Liver (tissue), 9 donors: ENCODE measurements around the gene NFXL1. TPM values are rescaled to one million over a fixed set of nuclear protein-coding genes. Genes with fewer than 3 reads are reported as not detected.

Source experiments
- DNase-seq: peaks from one replicate; pipeline ENCODE4 v3.0.0-alpha.2; 2017; ENCODE audit warnings: low spot score
- H3K27ac ChIP-seq, 2 donors: one replicate each; pipeline ENCODE4 v1.7.0; 2013; ENCODE audit warnings: inconsistent platforms in 2 of 2, low read length in 2 of 2, control low read depth in 1 of 2, low read depth in 1 of 2, mild to moderate bottlenecking in 1 of 2
- H3K27me3 ChIP-seq, 4 donors: one replicate each; pipeline versions ENCODE4 v1.6.1 to v1.7.0; 2013; ENCODE audit warnings: low read length in 3 of 4, inconsistent platforms in 1 of 4, mild to moderate bottlenecking in 1 of 4, moderate library complexity in 1 of 4; ENCODE audit not compliant: control insufficient read depth in 4 of 4, insufficient read depth in 4 of 4
- H3K36me3 ChIP-seq, 4 donors: one replicate each; pipeline versions ENCODE4 v1.6.1 to v1.7.0; 2013; ENCODE audit warnings: low read length in 3 of 4, mild to moderate bottlenecking in 3 of 4, low read depth in 1 of 4, moderate library complexity in 1 of 4; ENCODE audit not compliant: control insufficient read depth in 4 of 4, insufficient read depth in 3 of 4
- H3K4me1 ChIP-seq, 4 donors: one replicate each; pipeline versions ENCODE4 v1.6.1 to v1.7.0; 2013; ENCODE audit warnings: low read length in 3 of 4, mild to moderate bottlenecking in 3 of 4, moderate library complexity in 1 of 4; ENCODE audit not compliant: control insufficient read depth in 4 of 4, insufficient read depth in 4 of 4
- H3K4me3 ChIP-seq, 3 donors: one replicate each; pipeline versions ENCODE4 v1.6.1 to v1.7.0; 2013; ENCODE audit warnings: low read length in 3 of 3, control low read depth in 1 of 3, low read depth in 1 of 3, mild to moderate bottlenecking in 1 of 3
- H3K9ac ChIP-seq, 2 donors: one replicate each; pipeline ENCODE4 v1.7.0; 2013; ENCODE audit warnings: low read length in 2 of 2, mild to moderate bottlenecking in 2 of 2, moderate library complexity in 2 of 2, control low read depth in 1 of 2, low read depth in 1 of 2
- H3K9me3 ChIP-seq, 4 donors: one replicate each; pipeline versions ENCODE4 v1.6.1 to v1.7.0; 2013; ENCODE audit warnings: low read length in 3 of 4; ENCODE audit not compliant: control insufficient read depth in 4 of 4
- EGR1 ChIP-seq, 2 donors: IDR thresholded peaks; 2 replicates each; pipeline ENCODE4 v1.6.1; 2016 to 2018; ENCODE audit warnings: antibody characterized with exemption in 2 of 2, low read depth in 2 of 2
- FOXA1 ChIP-seq: IDR thresholded peaks from 2 replicates; pipeline ENCODE4 v1.6.1; 2016; ENCODE audit warnings: antibody characterized with exemption
- FOXA2 ChIP-seq: IDR thresholded peaks from 2 replicates; pipeline ENCODE4 v1.6.1; 2016; ENCODE audit warnings: antibody characterized with exemption
- HNF4A ChIP-seq, 2 donors: conservative IDR thresholded peaks; 2 replicates each; pipeline ENCODE4 v1.6.1; 2016; ENCODE audit warnings: antibody characterized with exemption in 2 of 2, mild to moderate bottlenecking in 2 of 2
- HNF4G ChIP-seq: IDR thresholded peaks from 2 replicates; pipeline ENCODE4 v1.6.1; 2016; ENCODE audit warnings: antibody characterized with exemption
- JUND ChIP-seq, 2 donors: IDR thresholded peaks; 2 replicates each; pipeline ENCODE4 v1.6.1; 2016; ENCODE audit warnings: antibody characterized with exemption in 2 of 2
- NR2F2 ChIP-seq: IDR thresholded peaks from 2 replicates; pipeline ENCODE4 v1.6.1; 2016; ENCODE audit warnings: antibody characterized with exemption
- RAD21 ChIP-seq, 2 donors: IDR thresholded peaks; 2 replicates each; pipeline ENCODE4 v1.6.1; 2016; ENCODE audit warnings: antibody characterized with exemption in 2 of 2, mild to moderate bottlenecking in 2 of 2
- RXRA ChIP-seq, 2 donors: IDR thresholded peaks; 2 replicates each; pipeline ENCODE4 v1.6.1; 2017 to 2018; ENCODE audit warnings: antibody characterized with exemption in 2 of 2, mild to moderate bottlenecking in 1 of 2
- TAF1 ChIP-seq: conservative IDR thresholded peaks from 2 replicates; pipeline ENCODE4 v1.6.1; 2016; ENCODE audit warnings: antibody characterized with exemption, mild to moderate bottlenecking
- WGBS: extraction: QIAGEN DNeasy Blood & Tissue Kit; methylation state at CpG from one replicate; pipeline ENCODE4 v1.1.7; 2013; 5-methylcytosine and 5-hydroxymethylcytosine counted together
- polyA plus RNA-seq, 2 donors: library from polyadenylated mRNA; stranded (reverse) in 1 of 2; unstranded in 1 of 2; fragments of 200-250 nt in 1 of 2; fragments of >200 nt in 1 of 2; fragmentation: Nextera tagmentation in 1 of 2; extraction: Ambion mirVana in 1 of 2; gene quantifications; one replicate each; pipeline versions ENCODE4 v1.2.1 to v1.2.3, GENCODE V29; 2013 to 2015
- total RNA-seq, 2 donors: library from RNA; depleted of rRNA; stranded (reverse); fragments of >200 nt; gene quantifications; one replicate each; pipeline ENCODE4 v1.2.3, GENCODE V29; 2014
- TF ChIP-seq, protein P1 (sequence below): IDR thresholded peaks from 2 replicates; pipeline ENCODE4 v1.6.1; 2016; ENCODE audit warnings: antibody characterized with exemption
- TF ChIP-seq, protein P2 (sequence below): IDR thresholded peaks from 2 replicates; pipeline ENCODE4 v1.6.1; 2016; ENCODE audit warnings: antibody characterized with exemption, mild to moderate bottlenecking
- TF ChIP-seq, protein P3 (sequence below): fragments of 150-350 bp; IDR thresholded peaks from 2 replicates; pipeline ENCODE4 v1.5.1; 2017; ENCODE audit warnings: improper control_type of control experiment, low read depth, low read length; ENCODE audit not compliant: missing input control
- TF ChIP-seq, protein P4 (sequence below): IDR thresholded peaks from 2 replicates; pipeline ENCODE4 v1.6.1; 2016; ENCODE audit warnings: antibody characterized with exemption
- TF ChIP-seq, protein P5 (sequence below): IDR thresholded peaks from 2 replicates; pipeline ENCODE4 v1.6.1; 2016; ENCODE audit warnings: antibody characterized with exemption
- donor health status: healthy.
- donor health status: healthy.
- donor health status: healthy.
- donor health status: healthy.
- donor health status: healthy.

Gene NFXL1
- total and polyA plus RNA-seq, 4 donors, result 3.9 to 9.9 (median 5.4) TPM

DNA sequence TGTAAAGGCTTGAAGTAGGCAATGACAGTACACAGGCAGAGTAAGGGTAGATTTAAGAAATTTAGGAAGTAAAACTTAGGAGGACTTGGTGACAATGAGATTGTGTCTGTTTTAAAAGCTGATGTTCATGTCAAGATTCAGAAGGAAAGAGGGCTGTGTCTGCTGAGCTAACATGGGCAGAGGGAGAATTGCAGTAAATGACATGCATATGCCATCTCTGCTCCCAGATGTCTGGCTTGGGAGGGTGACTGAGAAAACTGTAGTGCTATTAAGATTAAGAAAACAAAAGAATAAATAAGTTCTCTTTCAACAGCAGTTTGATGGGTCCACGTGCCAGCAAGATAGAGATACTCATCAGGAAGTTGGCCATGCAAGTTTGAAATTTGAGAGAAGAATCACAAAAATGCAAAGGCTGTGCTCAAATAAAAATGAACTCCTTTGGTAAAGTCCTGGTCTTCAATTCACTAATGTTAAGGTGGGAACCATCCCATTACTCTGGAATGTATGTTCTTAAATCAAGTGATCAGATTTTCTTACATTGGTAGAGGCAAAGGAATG lies 7.2 kb downstream of the NFXL1 start:
- peaks cover 2 to 36% (median 24%) of the 10 kb centered on the region in 4 donors for H3K36me3 ChIP-seq
- TF ChIP-seq EGR1 (IDR thresholded peaks at IDR 0.05; ENCODE audit: low read depth in 2 of 2) (no peak), RXRA (IDR thresholded peaks at IDR 0.05) (no peak), TAF1 (no peak), JUND (IDR thresholded peaks at IDR 0.05) (no peak), HNF4A (conservative IDR thresholded peaks at IDR 0.05) (no peak), NR2F2 (no peak), RAD21 (IDR thresholded peaks at IDR 0.05) (no peak), HNF4G (no peak), FOXA1 (no peak)
- TF ChIP-seq, protein P1, sequence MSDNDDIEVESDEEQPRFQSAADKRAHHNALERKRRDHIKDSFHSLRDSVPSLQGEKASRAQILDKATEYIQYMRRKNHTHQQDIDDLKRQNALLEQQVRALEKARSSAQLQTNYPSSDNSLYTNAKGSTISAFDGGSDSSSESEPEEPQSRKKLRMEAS, result no peak
- TF ChIP-seq, protein P2, sequence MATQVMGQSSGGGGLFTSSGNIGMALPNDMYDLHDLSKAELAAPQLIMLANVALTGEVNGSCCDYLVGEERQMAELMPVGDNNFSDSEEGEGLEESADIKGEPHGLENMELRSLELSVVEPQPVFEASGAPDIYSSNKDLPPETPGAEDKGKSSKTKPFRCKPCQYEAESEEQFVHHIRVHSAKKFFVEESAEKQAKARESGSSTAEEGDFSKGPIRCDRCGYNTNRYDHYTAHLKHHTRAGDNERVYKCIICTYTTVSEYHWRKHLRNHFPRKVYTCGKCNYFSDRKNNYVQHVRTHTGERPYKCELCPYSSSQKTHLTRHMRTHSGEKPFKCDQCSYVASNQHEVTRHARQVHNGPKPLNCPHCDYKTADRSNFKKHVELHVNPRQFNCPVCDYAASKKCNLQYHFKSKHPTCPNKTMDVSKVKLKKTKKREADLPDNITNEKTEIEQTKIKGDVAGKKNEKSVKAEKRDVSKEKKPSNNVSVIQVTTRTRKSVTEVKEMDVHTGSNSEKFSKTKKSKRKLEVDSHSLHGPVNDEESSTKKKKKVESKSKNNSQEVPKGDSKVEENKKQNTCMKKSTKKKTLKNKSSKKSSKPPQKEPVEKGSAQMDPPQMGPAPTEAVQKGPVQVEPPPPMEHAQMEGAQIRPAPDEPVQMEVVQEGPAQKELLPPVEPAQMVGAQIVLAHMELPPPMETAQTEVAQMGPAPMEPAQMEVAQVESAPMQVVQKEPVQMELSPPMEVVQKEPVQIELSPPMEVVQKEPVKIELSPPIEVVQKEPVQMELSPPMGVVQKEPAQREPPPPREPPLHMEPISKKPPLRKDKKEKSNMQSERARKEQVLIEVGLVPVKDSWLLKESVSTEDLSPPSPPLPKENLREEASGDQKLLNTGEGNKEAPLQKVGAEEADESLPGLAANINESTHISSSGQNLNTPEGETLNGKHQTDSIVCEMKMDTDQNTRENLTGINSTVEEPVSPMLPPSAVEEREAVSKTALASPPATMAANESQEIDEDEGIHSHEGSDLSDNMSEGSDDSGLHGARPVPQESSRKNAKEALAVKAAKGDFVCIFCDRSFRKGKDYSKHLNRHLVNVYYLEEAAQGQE, result no peak
- TF ChIP-seq, protein P3, sequence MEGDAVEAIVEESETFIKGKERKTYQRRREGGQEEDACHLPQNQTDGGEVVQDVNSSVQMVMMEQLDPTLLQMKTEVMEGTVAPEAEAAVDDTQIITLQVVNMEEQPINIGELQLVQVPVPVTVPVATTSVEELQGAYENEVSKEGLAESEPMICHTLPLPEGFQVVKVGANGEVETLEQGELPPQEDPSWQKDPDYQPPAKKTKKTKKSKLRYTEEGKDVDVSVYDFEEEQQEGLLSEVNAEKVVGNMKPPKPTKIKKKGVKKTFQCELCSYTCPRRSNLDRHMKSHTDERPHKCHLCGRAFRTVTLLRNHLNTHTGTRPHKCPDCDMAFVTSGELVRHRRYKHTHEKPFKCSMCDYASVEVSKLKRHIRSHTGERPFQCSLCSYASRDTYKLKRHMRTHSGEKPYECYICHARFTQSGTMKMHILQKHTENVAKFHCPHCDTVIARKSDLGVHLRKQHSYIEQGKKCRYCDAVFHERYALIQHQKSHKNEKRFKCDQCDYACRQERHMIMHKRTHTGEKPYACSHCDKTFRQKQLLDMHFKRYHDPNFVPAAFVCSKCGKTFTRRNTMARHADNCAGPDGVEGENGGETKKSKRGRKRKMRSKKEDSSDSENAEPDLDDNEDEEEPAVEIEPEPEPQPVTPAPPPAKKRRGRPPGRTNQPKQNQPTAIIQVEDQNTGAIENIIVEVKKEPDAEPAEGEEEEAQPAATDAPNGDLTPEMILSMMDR, result no peak
- H3K4me3 ChIP-seq, result no peak overlapping the region
- DNase-seq, result no peak
- H3K9ac ChIP-seq, result no peak overlapping the region
- H3K27me3 ChIP-seq, result no peaks in the 10 kb centered on the region
- WGBS, result 39% methylated on average over 1 of the region's 1 CpG
- H3K27ac ChIP-seq, result no peak overlapping the region
- no peaks in the 10 kb centered on the region for H3K9me3 ChIP-seq
- no peaks in the 10 kb centered on the region for H3K4me1 ChIP-seq

DNA sequence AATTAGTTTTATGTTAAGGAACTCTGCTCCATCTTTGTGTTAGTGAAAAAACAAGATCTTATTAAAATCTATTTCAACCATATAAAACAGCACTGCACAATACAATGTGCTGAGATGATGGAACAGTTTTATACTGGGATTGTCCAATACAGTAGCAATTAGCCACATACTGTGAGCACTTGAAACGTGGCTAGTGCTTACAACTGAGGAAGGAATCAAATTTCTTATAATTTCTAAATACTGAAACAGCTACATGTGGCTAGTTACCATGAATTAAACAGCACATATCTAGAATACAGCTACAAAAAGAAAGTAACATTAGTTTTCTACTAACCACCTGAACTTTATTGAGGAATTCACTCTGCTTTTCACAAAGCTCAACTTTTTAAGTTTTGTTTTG lies 14.7 kb downstream of the NFXL1 start:
- Histone ChIP-seq H3K9ac (no peak overlapping the region), H3K27me3 (no peaks in the 10 kb centered on the region), H3K4me1 (no peaks in the 10 kb centered on the region), H3K9me3 (no peaks in the 10 kb centered on the region), H3K27ac (no peak overlapping the region), H3K4me3 (no peak overlapping the region), H3K36me3 (peaks cover 5 to 53% (median 35%) of the 10 kb centered on the region in 4 donors)
- 84% methylated on average over 1 of the region's 1 CpG for WGBS
- no peak for DNase-seq
- no peak for TF ChIP-seq NR2F2
- TF ChIP-seq, protein P4, sequence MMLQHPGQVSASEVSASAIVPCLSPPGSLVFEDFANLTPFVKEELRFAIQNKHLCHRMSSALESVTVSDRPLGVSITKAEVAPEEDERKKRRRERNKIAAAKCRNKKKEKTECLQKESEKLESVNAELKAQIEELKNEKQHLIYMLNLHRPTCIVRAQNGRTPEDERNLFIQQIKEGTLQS, result no peak
- no peak for TF ChIP-seq JUND (IDR thresholded peaks at IDR 0.05)
- no peak for TF ChIP-seq RXRA (IDR thresholded peaks at IDR 0.05)
- TF ChIP-seq FOXA2, result no peak
- no peak for TF ChIP-seq RAD21 (IDR thresholded peaks at IDR 0.05)
- TF ChIP-seq EGR1 (IDR thresholded peaks at IDR 0.05; ENCODE audit: low read depth in 2 of 2), result no peak
- TF ChIP-seq, protein P5, sequence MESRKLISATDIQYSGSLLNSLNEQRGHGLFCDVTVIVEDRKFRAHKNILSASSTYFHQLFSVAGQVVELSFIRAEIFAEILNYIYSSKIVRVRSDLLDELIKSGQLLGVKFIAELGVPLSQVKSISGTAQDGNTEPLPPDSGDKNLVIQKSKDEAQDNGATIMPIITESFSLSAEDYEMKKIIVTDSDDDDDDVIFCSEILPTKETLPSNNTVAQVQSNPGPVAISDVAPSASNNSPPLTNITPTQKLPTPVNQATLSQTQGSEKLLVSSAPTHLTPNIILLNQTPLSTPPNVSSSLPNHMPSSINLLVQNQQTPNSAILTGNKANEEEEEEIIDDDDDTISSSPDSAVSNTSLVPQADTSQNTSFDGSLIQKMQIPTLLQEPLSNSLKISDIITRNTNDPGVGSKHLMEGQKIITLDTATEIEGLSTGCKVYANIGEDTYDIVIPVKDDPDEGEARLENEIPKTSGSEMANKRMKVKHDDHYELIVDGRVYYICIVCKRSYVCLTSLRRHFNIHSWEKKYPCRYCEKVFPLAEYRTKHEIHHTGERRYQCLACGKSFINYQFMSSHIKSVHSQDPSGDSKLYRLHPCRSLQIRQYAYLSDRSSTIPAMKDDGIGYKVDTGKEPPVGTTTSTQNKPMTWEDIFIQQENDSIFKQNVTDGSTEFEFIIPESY, result no peak
